Keratinocyte (primary cell): ENCODE data around the gene RALGPS1. TPM values are rescaled to one million over a fixed set of nuclear protein-coding genes. Genes with fewer than 3 reads are reported as not detected.
A peak's percentile ranks its signal among the peaks of the same experiment; 100 is the strongest.

Source experiments
- DNase-seq: peaks from one replicate; pipeline ENCODE4 v3.0.0-alpha.2; 2011; ENCODE audit warnings: low read depth, missing footprints, low spot score
- FAIRE-seq: peaks from 2 replicates; lab custom pipeline; 2011; peaks lifted over from hg19 to GRCh38; lab: Jason Lieb, UNC
- H2AFZ ChIP-seq: 2 replicates; pipeline ENCODE4 v1.6.0; 2012; ENCODE audit warnings: low read length, control low read depth, inconsistent platforms; ENCODE audit not compliant: control insufficient read depth
- H3K27ac ChIP-seq: 2 replicates; pipeline ENCODE4 v1.5.1; 2011; ENCODE audit warnings: low read length; ENCODE audit not compliant: control insufficient read depth, insufficient read depth
- H3K27me3 ChIP-seq: 3 replicates; pipeline ENCODE4 v1.6.0; 2011; ENCODE audit warnings: low read length; ENCODE audit not compliant: control insufficient read depth, insufficient read depth; ENCODE audit errors: extremely low read depth
- H3K36me3 ChIP-seq, 2 experiments: 2 replicates in 1 of 2; 3 replicates in 1 of 2; pipeline ENCODE4 v1.5.1; 2011; ENCODE audit warnings: low read length in 2 of 2, mild to moderate bottlenecking in 1 of 2; ENCODE audit not compliant: control insufficient read depth in 2 of 2, insufficient read depth in 2 of 2; ENCODE audit errors: extremely low read depth in 1 of 2
- H3K4me1 ChIP-seq: 3 replicates; pipeline ENCODE4 v1.5.1; 2011; ENCODE audit warnings: low read length; ENCODE audit not compliant: control insufficient read depth, insufficient read depth; ENCODE audit errors: extremely low read depth
- H3K4me2 ChIP-seq: 3 replicates; pipeline ENCODE4 v1.6.0; 2011; ENCODE audit warnings: low read depth, low read length; ENCODE audit not compliant: control insufficient read depth, insufficient read depth; ENCODE audit errors: extremely low read depth
- H3K4me3 ChIP-seq, 3 experiments: fragments of 200-600 bp in 1 of 3; sonication (generic) in 1 of 3; 2 replicates in 2 of 3; 3 replicates in 1 of 3; pipeline ENCODE4 v1.5.1; 2011 to 2016; ENCODE audit warnings: low read length in 3 of 3, mild to moderate bottlenecking in 3 of 3, control low read depth in 2 of 3, inconsistent platforms in 1 of 3, low read depth in 1 of 3, mixed read lengths in 1 of 3, mixed run types in 1 of 3, moderate library complexity in 1 of 3; ENCODE audit not compliant: control insufficient read depth in 2 of 3, insufficient read depth in 2 of 3; ENCODE audit errors: extremely low read depth in 1 of 3
- H3K79me2 ChIP-seq: 2 replicates; pipeline ENCODE4 v1.6.0; 2012; ENCODE audit warnings: low read length; ENCODE audit not compliant: control insufficient read depth, insufficient read depth
- H3K9ac ChIP-seq: 3 replicates; pipeline ENCODE4 v1.6.0; 2011; ENCODE audit warnings: low read length; ENCODE audit not compliant: control insufficient read depth, insufficient read depth; ENCODE audit errors: extremely low read depth
- H3K9me1 ChIP-seq: 3 replicates; pipeline ENCODE4 v1.6.0; 2011; ENCODE audit warnings: low read length; ENCODE audit not compliant: control insufficient read depth, insufficient read depth; ENCODE audit errors: extremely low read depth
- H3K9me3 ChIP-seq: 2 replicates; pipeline ENCODE4 v1.5.1; 2012; ENCODE audit warnings: low read depth, low read length; ENCODE audit not compliant: control insufficient read depth
- H4K20me1 ChIP-seq: 3 replicates; pipeline ENCODE4 v1.6.0; 2011; ENCODE audit warnings: low read length; ENCODE audit not compliant: control insufficient read depth, insufficient read depth; ENCODE audit errors: extremely low read depth
- CTCF ChIP-seq, 3 experiments: IDR thresholded peaks in 1 of 3; conservative IDR thresholded peaks in 1 of 3; optimal IDR thresholded peaks in 1 of 3; 2 replicates in 2 of 3; 3 replicates in 1 of 3; pipeline versions ENCODE3 to v1.5.1; 2011; ENCODE audit warnings: low read length in 3 of 3, mild to moderate bottlenecking in 3 of 3, moderate library complexity in 2 of 3, control low read depth in 1 of 3, inconsistent platforms in 1 of 3; ENCODE audit not compliant: insufficient read depth in 2 of 3; ENCODE audit errors: extremely low read depth in 1 of 3
- EZH2 ChIP-seq: IDR thresholded peaks from one replicate; pipeline ENCODE4 v1.6.1; 2012; ENCODE audit warnings: inconsistent platforms, mild to moderate bottlenecking, low read length, moderate library complexity
- dilution Hi-C: fragments of 300-500 bp; cut with MboI; formaldehyde crosslinking; loops from one replicate; pipeline ENCODE4 v1.7.0; 2020; ENCODE audit warnings: low sequenced_read_pairs; ENCODE audit not compliant: extremely low pct_ligation_motif_present
- polyA plus RNA-seq, 5 experiments: library from polyadenylated mRNA; depleted of rRNA in 3 of 5; stranded (reverse) in 3 of 5; stranded (forward) in 1 of 5; unstranded in 1 of 5; fragments of >200 nt; gene quantifications; 1 replicate in 1 of 5; 2 replicates in 3 of 5; 3 replicates in 1 of 5; pipeline versions ENCODE4 v1.2.1 to v1.2.3, GENCODE V29; 2011 to 2012; ENCODE audit warnings: missing spikeins in 2 of 5, low read depth in 1 of 5, low replicate concordance in 1 of 5

The RALGPS1 gene
- polyA plus RNA-seq, 1 donor (not counting 4 experiments of a cell fraction or from before 2014, with no cell fraction given), result 0.56 TPM

- FAIRE-seq, result no peak
- no peaks in the 10 kb centered on the region for H4K20me1 ChIP-seq
- H2AFZ ChIP-seq, result no peak overlapping the region
- no peak overlapping the region for H3K4me3 ChIP-seq
- no peak for DNase-seq
- no peaks in the 10 kb centered on the region for H3K9me3 ChIP-seq
- H3K27me3 ChIP-seq, result no peaks in the 10 kb centered on the region
- H3K27ac ChIP-seq, result no peak overlapping the region
- H3K79me2 ChIP-seq, result no peaks in the 10 kb centered on the region
- no peak overlapping the region for H3K4me2 ChIP-seq
- no peaks in the 10 kb centered on the region for H3K9me1 ChIP-seq
- H3K9ac ChIP-seq, result no peak overlapping the region
- no peaks in the 10 kb centered on the region for H3K4me1 ChIP-seq
- H3K36me3 ChIP-seq, result no peaks in the 10 kb centered on the region
- no peak for TF ChIP-seq CTCF (optimal IDR thresholded peaks at IDR 0.05 in 1 of 3, IDR thresholded peaks at IDR 0.05 in 1 of 3, conservative IDR thresholded peaks at IDR 0.05 in 1 of 3; ENCODE audit: extremely low read depth in 1 of 3, insufficient read depth in 2 of 3, low read length in 3 of 3)
- TF ChIP-seq EZH2, result no peak
- dilution Hi-C loops, result no loop called here
These were observed 341.7 kb downstream of the RALGPS1 start for GRCh38 chr9:127256324-127256723.

GRCh38 chr9:127258606-127259471 is 344.3 kb downstream of the RALGPS1 start:
- DNase-seq (no peak), FAIRE-seq (peak; percentile 9)
- no peak overlapping the region for H3K4me2 ChIP-seq
- no peak overlapping the region for H3K9ac ChIP-seq
- no peaks in the 10 kb centered on the region for H3K4me1 ChIP-seq
- H2AFZ ChIP-seq, result no peak overlapping the region
- no peaks in the 10 kb centered on the region for H3K9me1 ChIP-seq
- TF ChIP-seq EZH2, result no peak
- no peaks in the 10 kb centered on the region for H3K9me3 ChIP-seq
- H4K20me1 ChIP-seq, result no peaks in the 10 kb centered on the region
- dilution Hi-C loops, result no loop called here
- H3K27me3 ChIP-seq, result no peaks in the 10 kb centered on the region
- no peaks in the 10 kb centered on the region for H3K36me3 ChIP-seq
- H3K4me3 ChIP-seq, result no peak overlapping the region
- H3K27ac ChIP-seq, result no peak overlapping the region
- H3K79me2 ChIP-seq, result no peaks in the 10 kb centered on the region
